RPMI8226 (cell line): ENCODE data around the gene FAM13C.
"Not testable (repeated sequence)": the region's sequence is repeated elsewhere in the genome, so short reads cannot be mapped to it uniquely, and the experiment has no call there.

Source experiments
- DNase-seq: peaks from one replicate; pipeline ENCODE4 v3.0.0-alpha.2; 2015

Gene FAM13C

DNA sequence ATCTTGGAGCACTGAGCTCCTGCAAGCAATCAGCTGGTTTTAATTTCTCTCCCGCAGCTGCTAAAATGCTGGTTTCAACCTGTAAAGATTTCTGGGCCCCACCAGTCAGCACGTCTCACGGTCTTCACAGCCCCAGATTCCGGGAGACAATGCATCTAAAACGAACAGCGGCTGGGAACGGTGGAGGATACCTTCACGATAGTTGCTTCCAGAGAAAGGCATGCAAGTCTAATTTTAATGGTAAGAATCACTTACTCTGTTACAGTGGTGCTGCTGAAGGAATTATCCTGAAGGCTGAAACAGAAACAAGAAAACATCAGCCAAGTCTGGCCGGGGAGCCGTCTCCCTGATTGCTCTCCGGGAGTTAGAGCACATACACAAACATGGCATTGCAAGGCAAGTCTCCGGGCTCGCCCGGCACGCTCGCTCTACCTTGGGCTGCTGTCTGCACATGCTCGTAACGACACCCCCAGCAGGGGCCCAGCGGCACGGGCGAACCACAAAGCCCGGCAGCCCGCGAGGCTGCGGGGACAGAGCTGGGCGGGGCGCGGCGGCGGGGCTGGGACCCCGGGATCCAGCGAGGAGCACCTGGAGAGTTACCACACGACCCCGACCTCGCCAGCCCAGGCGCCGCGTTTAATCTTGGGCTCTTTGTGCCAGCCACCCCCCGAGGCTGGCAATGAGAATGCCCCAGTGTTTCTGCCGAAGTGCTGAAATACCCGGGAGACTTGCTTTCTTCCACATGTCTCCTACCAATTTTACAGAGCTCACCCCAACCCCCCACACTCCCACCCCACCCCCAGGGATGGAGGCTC is at the start of gene FAM13C:
TSS of gene FAM13C (minus strand) at position 406 of the 815 bp plus-strand sequence. CDS start at position 317, 89 bp downstream.
- DNase-seq, result peak; percentile 13

GRCh38 chr10:59405235-59405634 is 42.9 kb upstream of the FAM13C start:
- DNase-seq, result no peak

GRCh38 chr10:59400214-59400613 is 37.9 kb upstream of the FAM13C start:
- DNase-seq, result no peak

DNA sequence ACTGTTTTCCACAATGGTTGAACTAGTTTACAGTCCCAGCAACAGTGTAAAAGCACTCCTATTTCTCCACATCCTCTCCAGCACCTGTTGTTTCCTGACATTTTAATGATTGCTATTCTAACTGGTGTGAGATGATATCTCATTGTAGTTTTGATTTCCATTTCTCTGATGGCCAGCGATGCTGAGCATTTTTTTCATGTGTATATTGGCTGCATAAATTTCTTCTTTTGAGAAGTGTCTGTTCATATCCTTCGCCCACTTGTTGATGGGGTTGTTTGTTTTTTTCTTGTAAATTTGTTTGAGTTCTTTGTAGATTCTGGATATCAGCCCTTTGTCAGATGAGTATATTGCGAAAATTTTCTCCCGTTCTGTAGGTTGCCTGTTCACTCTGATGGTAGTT is 37.0 kb upstream of the FAM13C start:
- not testable (repeated sequence) for DNase-seq

GRCh38 chr10:59397961-59398360 is 35.6 kb upstream of the FAM13C start:
- no peak for DNase-seq

DNA sequence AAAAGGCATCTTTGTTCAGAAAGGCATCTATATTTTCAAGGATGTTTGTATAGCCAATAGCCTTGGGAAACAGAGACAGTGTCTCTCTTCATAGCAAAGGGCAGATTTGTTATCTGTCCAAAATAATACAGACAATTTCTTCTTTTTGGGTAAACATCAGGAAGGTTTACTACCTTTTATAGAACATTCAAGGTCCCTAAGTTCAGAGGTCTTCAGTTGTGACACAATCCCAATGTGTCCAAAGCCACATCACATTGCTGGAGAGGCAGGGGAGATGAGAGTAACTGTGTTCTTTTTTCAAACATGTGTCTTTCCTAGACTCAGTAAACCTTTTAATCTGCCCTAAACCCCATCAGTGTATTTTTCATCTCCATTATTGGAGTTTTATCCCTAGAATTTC is 33.6 kb upstream of the FAM13C start:
- DNase-seq, result no peak

- no peak for DNase-seq
These were observed 31.0 kb upstream of the FAM13C start for GRCh38 chr10:59393349-59393748.

- DNase-seq, result no peak
These were observed 28.7 kb upstream of the FAM13C start for GRCh38 chr10:59391060-59391459.

GRCh38 chr10:59388671-59388976 is 26.3 kb upstream of the FAM13C start:
- DNase-seq, result no peak

GRCh38 chr10:59387951-59388670 is 25.8 kb upstream of the FAM13C start:
- DNase-seq, result no peak

GRCh38 chr10:59384761-59385160 is 22.4 kb upstream of the FAM13C start:
- no peak for DNase-seq

DNA sequence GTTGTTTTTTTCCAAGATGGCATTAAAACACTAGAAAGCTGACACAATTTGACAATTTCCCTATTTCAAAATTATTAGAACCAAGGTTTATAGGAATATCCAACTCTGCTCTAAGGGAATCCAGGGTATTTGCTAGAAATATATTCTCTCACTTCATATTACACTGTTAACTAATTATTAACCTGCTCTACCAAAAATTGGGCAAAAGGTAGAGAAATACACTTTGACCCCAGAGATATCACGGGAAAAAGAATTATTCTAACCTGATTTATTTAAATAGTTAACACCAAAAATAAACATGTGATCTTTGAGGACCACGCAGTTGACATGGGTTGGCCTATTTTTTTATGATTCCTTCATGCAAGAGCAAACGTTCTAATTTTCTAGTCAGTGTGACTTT is 21.6 kb upstream of the FAM13C start:
- DNase-seq, result no peak

DNA sequence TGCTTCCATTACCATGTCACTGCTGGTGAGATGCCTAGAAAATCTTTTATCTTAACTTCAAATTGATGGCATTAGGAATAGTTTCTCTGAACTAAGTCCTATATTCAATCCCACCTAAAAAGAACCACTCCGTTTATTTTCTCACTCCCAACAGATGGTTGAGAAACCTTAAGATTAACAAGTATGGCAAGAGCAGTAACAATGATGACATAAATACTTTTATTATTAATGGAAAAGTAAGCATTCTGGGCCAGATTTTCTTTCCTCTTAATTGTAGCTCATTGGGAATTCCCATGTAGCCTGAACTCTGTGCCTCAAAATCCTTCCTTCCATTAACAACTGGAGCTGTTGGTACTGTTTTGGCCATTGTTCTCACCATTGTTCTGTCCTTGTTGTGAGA is 21.1 kb upstream of the FAM13C start:
- DNase-seq, result no peak

GRCh38 chr10:59382831-59383295 is 20.5 kb upstream of the FAM13C start:
- no peak for DNase-seq

DNA sequence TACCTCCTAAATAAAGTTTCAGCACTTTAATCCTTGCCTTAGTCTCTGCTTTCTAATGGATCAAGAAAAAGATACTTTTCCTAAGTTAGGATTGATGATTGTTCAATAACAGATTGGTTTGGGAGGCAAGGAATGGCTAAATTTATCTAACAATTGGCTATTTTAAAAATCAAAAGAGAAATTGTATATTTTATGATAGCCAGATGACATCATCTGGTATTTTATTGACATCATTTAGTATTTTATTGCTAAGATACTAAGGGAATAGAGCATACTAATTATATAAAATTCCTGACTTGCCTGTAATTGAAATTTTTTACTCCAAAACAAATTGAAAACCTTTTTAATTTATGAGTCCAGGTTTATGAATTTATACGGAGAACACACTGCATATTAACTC is 19.3 kb upstream of the FAM13C start:
- DNase-seq, result no peak

DNA sequence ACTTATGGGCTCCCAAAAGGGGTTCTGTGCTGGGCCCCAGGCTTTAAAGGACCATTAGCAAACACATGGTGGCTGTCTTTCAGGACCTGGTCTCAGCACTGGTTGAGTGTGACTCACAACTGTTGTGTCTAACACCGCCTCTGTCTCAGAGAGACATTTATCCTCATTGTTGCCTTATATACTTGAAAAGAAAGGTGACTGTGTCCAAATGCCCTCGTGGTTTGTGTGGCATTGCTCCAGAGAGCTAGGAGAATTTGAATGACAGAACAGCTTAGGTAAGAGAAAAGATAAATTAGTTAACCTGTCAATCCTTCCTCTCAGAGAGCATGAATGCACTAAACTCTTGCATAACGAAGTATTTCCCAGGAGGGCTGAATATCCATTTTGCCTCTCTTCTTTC is 14.5 kb upstream of the FAM13C start:
- DNase-seq, result no peak

DNA sequence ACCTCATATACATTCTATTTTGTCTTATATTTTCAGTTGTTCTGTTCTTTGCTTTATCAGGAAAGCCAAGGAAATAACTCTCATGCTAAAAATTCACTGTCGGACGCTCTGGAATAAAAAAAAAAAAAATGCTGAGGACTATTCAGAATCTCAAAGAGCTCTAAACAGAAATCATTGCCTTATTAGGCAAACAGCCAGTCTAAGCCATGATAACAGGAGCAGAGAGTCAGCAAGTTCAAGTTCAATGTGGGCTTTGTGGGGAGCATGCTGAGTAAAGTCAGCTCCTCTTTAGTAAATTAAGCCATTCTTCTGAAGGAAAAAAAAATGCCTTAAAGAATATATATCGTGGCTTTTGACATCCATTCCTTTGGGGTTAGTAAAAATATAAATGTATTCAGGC is 13.6 kb upstream of the FAM13C start:
- no peak for DNase-seq

DNA sequence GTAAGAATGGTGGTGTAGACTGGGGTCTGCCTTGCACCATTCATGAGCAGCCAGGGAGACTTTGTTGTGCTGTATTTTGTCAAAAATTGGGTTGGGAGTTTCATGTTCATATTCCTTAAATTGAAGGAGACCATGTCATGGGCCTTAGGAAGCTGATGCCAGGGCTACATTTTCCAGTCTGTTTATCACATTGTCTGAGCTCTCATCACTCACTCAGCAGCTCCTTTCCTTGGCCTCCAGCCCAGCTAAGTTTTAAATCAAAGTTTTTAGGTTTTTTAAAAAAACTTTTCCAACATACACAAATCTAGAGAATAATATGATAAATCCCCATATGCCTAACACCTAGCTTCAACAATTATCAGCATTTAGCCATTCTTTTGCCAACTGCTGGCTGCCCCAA is 12.6 kb upstream of the FAM13C start:
- no peak for DNase-seq

DNA sequence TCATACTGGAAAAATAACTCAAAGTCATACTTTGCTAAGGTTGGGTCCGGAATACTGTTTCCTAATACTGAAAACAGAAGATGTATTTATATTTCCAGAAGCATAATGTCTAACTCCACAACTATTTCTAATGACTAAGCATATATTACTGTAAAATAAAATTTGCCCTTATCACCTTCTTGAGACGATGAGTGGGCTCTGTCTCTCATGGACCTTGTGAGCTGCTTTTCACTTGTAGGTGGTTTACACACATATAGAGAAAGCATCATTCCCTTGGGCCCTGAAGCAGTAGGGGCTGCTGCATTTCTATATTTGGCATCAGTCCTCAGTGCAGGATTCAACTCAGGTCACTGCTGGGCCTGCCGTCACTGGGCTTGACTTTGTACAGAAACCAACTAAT is 10.7 kb upstream of the FAM13C start:
- DNase-seq, result no peak

- DNase-seq, result no peak
These were observed 10.2 kb upstream of the FAM13C start for GRCh38 chr10:59372543-59372942.

- DNase-seq, result no peak
These were observed 3.9 kb upstream of the FAM13C start for GRCh38 chr10:59366290-59366689.

DNA sequence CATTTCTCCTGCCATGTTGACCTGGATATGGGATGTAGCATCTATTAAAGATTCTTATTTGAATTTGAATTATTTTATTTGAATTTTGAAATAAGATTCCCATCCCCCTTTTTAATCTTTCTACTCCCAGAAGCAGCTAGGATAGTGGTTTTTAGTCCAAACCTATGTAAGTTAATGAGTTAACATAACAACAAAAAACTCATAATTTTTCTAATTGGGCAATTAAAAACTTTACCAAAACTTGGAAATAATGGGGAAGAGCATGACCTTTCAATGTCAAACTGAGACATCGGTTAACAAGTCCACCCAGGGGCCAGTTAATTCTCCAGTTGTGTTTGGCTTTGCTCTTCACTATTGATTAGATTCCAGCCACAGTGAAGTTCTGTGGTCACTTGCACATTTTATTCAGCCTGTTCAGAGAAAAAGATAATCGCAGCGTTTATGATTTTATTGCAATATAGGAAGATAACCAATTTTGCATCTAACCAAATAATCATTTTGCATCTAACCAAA is 1.2 kb upstream of the FAM13C start:
- DNase-seq, result no peak

DNA sequence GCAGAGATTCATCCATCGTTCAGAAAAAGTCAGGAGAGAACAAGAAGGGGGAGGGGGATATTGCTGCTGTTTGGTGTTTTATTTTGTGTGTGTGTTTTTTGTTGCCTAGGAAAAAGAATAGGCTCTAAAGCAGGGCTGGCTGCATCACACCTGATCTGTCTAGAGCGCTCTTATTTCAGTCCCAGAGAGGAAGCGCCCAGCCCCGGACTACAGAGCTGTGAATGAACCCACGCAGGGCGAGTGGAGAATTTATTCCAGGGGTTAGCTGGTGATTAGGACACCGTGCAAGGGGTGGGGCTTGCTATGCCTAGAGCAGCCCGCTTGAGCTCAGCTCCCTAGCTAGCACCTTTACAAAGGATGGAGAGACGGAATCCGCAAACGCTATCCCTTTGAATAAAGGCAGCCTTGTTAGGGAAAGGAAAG is 621 bp upstream of the FAM13C start:
- no peak for DNase-seq

- DNase-seq, result no peak
These were observed 646 bp downstream of the FAM13C start for GRCh38 chr10:59361663-59362143.
